A673 (cell line): ENCODE measurements around the gene KIF23. TPM values are rescaled to one million over a fixed set of nuclear protein-coding genes. Genes with fewer than 3 reads are reported as not detected.
"Not testable (repeated sequence)": the region's sequence is repeated elsewhere in the genome, so short reads cannot be mapped to it uniquely, and the experiment has no call there.

Source experiments
- BruUV-seq: library from RNA; stranded (reverse); fragments of 400-500 nt; replicated peaks from 2 replicates; lab custom pipeline; 2021; lab: Mats Ljungman, UMichigan
- CTCF ChIA-PET: fragments of 300-600 bp; sonication (Branson Sonifier 250); formaldehyde crosslinking; loops from one replicate; lab custom pipeline; 2022; ENCODE audit warnings: antibody characterized with exemption; lab: Charles Lee
- POLR2A ChIA-PET: fragments of 300-600 bp; sonication (Branson Sonifier 250); formaldehyde crosslinking; loops from one replicate; lab custom pipeline; 2022; ENCODE audit warnings: antibody characterized with exemption; ENCODE audit not compliant: low non-redundant PET; lab: Charles Lee
- DNase-seq: peaks from one replicate; pipeline ENCODE4 v3.0.0-alpha.2; 2015; ENCODE audit warnings: low spot score
- H3K27ac ChIP-seq: fragments of 200-600 bp; sonication (generic); 2 replicates; pipeline ENCODE4 v1.5.1; 2016; ENCODE audit warnings: mixed run types, low read depth, mild to moderate bottlenecking, mixed read lengths, antibody characterized with exemption, low read length; ENCODE audit not compliant: poor library complexity, severe bottlenecking
- H3K27me3 ChIP-seq: fragments of 200-600 bp; sonication (generic); replicated peaks from 2 replicates; pipeline ENCODE4 v1.6.1; 2017; ENCODE audit warnings: mixed run types, low read depth, mild to moderate bottlenecking, mixed read lengths, antibody characterized with exemption, low read length; ENCODE audit not compliant: insufficient read depth, poor library complexity
- H3K36me3 ChIP-seq: fragments of 200-600 bp; sonication (generic); 2 replicates; pipeline ENCODE4 v1.6.1; 2016; ENCODE audit warnings: mixed run types, mild to moderate bottlenecking, mixed read lengths, antibody characterized with exemption, low read length; ENCODE audit not compliant: insufficient read depth, poor library complexity, severe bottlenecking
- H3K4me1 ChIP-seq: fragments of 200-600 bp; sonication (generic); 2 replicates; pipeline ENCODE4 v1.6.1; 2017; ENCODE audit warnings: mixed run types, mild to moderate bottlenecking, mixed read lengths, antibody characterized with exemption, low read length; ENCODE audit not compliant: insufficient read depth, poor library complexity, severe bottlenecking
- H3K4me3 ChIP-seq: fragments of 200-600 bp; sonication (generic); 2 replicates; pipeline ENCODE4 v1.5.1; 2016; ENCODE audit warnings: low read depth, mixed run types, mild to moderate bottlenecking, mixed read lengths, low read length; ENCODE audit not compliant: poor library complexity, severe bottlenecking
- H3K9me3 ChIP-seq: fragments of 200-600 bp; sonication (generic); 2 replicates; pipeline ENCODE4 v1.6.1; 2016; ENCODE audit warnings: mixed run types, low read depth, mild to moderate bottlenecking, mixed read lengths, antibody characterized with exemption, low read length; ENCODE audit not compliant: poor library complexity, severe bottlenecking
- EZH2 ChIP-seq: fragments of 200-600 bp; sonication (generic); IDR thresholded peaks from 2 replicates; pipeline ENCODE4 v1.6.1; 2017; ENCODE audit warnings: borderline replicate concordance, low read depth, mild to moderate bottlenecking, mixed read lengths, antibody characterized with exemption, low read length; ENCODE audit not compliant: poor library complexity, severe bottlenecking
- intact Hi-C: fragments of 100-400 bp; cut with micrococcal nuclease; formaldehyde crosslinking; loops from one replicate; pipeline ENCODE4 v1.10.0; 2022; ENCODE audit not compliant: unreplicated experiment
- total RNA-seq: library from RNA; stranded (reverse); gene quantifications from 2 replicates; pipeline ENCODE4 v1.2.3, GENCODE V29; 2021
- TF ChIP-seq, protein P1 (sequence below): fragments of 300-800, 200-600 bp; sonication (generic); conservative IDR thresholded peaks from 2 replicates; pipeline ENCODE4 v1.5.1; 2017; ENCODE audit warnings: low read depth, mild to moderate bottlenecking, antibody characterized with exemption, low read length, moderate library complexity, mixed read lengths

The KIF23 gene
- total RNA-seq, 1 experiment from 2014 or later = 124 TPM

DNA sequence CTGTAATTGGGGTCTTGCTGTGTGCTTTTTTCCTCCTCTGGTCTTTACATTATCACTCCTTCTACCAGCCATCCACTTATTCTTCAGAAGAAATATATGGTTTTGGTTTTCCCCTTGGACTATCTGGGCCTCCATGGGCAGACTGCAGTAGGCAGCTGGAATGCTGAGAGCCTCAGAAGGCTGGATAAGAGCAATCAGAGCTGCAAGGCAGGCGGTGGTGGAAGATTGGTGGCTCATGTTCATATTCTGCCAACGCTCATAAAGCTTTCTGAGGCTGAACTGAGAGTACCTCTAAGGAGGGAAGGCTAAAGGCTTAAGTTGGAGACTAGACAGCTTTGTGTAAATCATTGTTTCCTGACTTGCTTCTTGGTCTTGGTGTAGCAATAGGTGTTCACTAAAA is 32.8 kb downstream of the KIF23 start:
- Histone ChIP-seq H3K36me3 (peaks cover 77% of the 10 kb centered on the region), H3K27ac (no peak overlapping the region), H3K9me3 (no peaks in the 10 kb centered on the region), H3K4me1 (peaks cover 8% of the 10 kb centered on the region), H3K4me3 (no peak overlapping the region), H3K27me3 (no peaks in the 10 kb centered on the region)
- no peak for DNase-seq
- TF ChIP-seq, protein P1, sequence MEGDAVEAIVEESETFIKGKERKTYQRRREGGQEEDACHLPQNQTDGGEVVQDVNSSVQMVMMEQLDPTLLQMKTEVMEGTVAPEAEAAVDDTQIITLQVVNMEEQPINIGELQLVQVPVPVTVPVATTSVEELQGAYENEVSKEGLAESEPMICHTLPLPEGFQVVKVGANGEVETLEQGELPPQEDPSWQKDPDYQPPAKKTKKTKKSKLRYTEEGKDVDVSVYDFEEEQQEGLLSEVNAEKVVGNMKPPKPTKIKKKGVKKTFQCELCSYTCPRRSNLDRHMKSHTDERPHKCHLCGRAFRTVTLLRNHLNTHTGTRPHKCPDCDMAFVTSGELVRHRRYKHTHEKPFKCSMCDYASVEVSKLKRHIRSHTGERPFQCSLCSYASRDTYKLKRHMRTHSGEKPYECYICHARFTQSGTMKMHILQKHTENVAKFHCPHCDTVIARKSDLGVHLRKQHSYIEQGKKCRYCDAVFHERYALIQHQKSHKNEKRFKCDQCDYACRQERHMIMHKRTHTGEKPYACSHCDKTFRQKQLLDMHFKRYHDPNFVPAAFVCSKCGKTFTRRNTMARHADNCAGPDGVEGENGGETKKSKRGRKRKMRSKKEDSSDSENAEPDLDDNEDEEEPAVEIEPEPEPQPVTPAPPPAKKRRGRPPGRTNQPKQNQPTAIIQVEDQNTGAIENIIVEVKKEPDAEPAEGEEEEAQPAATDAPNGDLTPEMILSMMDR = no peak
- TF ChIP-seq EZH2 = no peak
- BruUV-seq = no TSS peak
- POLR2A ChIA-PET = no interaction called here
- CTCF ChIA-PET = no interaction called here
- intact Hi-C loops = no loop called here

DNA sequence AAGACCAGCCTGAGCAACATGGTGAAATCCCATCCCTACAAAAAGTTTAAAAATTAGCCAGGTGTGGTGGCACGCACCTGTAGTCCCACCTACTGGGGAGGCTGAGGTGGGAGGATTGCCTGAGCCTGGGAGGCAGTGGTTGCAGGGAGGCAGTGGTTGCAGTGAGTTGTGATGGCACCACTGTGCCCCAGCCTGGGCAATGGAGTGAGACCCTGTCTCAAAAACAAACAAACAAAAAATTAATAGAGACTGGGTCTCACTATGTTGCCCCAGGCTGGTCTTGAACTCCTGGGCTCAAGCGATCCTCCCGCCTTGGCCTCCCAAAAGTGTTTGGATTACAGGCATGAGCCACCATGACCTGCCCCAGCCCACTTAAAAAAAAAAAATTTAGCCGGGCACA is 36.1 kb downstream of the KIF23 start:
- BruUV-seq, H3K4me3 ChIP-seq, intact Hi-C loops, H3K27ac ChIP-seq, DNase-seq, H3K27me3 ChIP-seq, CTCF ChIA-PET, H3K9me3 ChIP-seq: not testable (repeated sequence)
- POLR2A ChIA-PET = interaction anchor here (1.1 kb wide), 1 partner anchor 831 kb away, joined by 3 read pairs; no protein-coding TSS in a partner anchor
- Histone ChIP-seq H3K4me1 (peaks cover 19% of the 10 kb centered on the region), H3K36me3 (peaks cover 64% of the 10 kb centered on the region)

GRCh38 chr15:69450968-69451695 is 37.0 kb downstream of the KIF23 start:
- Histone ChIP-seq H3K27ac (peak overlapping the region; percentile 84), H3K36me3 (peaks cover 64% of the 10 kb centered on the region)

More at GRCh38 chr15:69450968-69451695, 37.0 kb downstream of the KIF23 start:
- no peaks in the 10 kb centered on the region for H3K27me3 ChIP-seq
- peaks cover 22% of the 10 kb centered on the region for H3K4me1 ChIP-seq
- H3K9me3 ChIP-seq = no peaks in the 10 kb centered on the region
- no peak for TF ChIP-seq EZH2
- TF ChIP-seq, protein P1 = no peak
- intact Hi-C loops = no loop called here
- DNase-seq = no peak
- peak overlapping the region; percentile 83 for H3K4me3 ChIP-seq
- ChIA-PET POLR2A (interaction anchor here (0.6 to 1.1 kb wide), 2 partner anchors 250 to 832 kb away, joined by 3 read pairs; no protein-coding TSS in a partner anchor), CTCF (interaction anchor here (1.1 kb wide), 1 partner anchor 11 kb away, joined by 3 read pairs; no protein-coding TSS in a partner anchor)
- no TSS peak for BruUV-seq
